Right lung (tissue), 10 donors: ENCODE data around the gene B3GLCT. TPM values are rescaled to one million over a fixed set of nuclear protein-coding genes. Genes with fewer than 3 reads are reported as not detected.
"Not testable (repeated sequence)": the region's sequence is repeated elsewhere in the genome, so short reads cannot be mapped to it uniquely, and the experiment has no call there.

Source experiments
- DNase-seq, 2 donors: peaks; one replicate each; pipeline ENCODE4 v3.0.0-alpha.2; 2013
- long read RNA-seq, 8 donors: transcript quantifications; one replicate each; lab custom pipeline, GENCODE V29; 2026
- polyA plus RNA-seq, 5 donors: library from polyadenylated mRNA; unstranded; fragments of 120-200 nt; gene quantifications; one replicate each; pipeline versions ENCODE4 v1.2.1 to v1.2.3, GENCODE V29; 2013; ENCODE audit warnings: inconsistent platforms in 1 of 5, low replicate concordance in 1 of 5; ENCODE audit not compliant: insufficient read length in 5 of 5, insufficient read depth in 1 of 5

B3GLCT gene
- polyA plus RNA-seq: 10 to 100 TPM; 16.0 to 19.2 (median 17.7) TPM
- long read RNA-seq, donor 1, full-length matches to known transcripts: 7 of 7 reads
- long read RNA-seq, donor 1, partial matches to known transcripts: 0 of 7 reads
- long read RNA-seq, donor 1, other reads (novel, unspliced or antisense): 0 of 7 reads
- long read RNA-seq, donor 2, full-length matches to known transcripts: 4 of 4 reads
- long read RNA-seq, donor 2, partial matches to known transcripts: 0 of 4 reads
- long read RNA-seq, donor 2, other reads (novel, unspliced or antisense): 0 of 4 reads
- long read RNA-seq, donor 3, full-length matches to known transcripts: 3 of 3 reads
- long read RNA-seq, donor 3, partial matches to known transcripts: 0 of 3 reads
- long read RNA-seq, donor 3, other reads (novel, unspliced or antisense): 0 of 3 reads
- long read RNA-seq, donor 4, full-length matches to known transcripts: 1 of 1 reads
- long read RNA-seq, donor 4, partial matches to known transcripts: 0 of 1 reads
- long read RNA-seq, donor 4, other reads (novel, unspliced or antisense): 0 of 1 reads
- long read RNA-seq, donor 5, full-length matches to known transcripts: 4 of 50 reads
- long read RNA-seq, donor 5, partial matches to known transcripts: 46 of 50 reads
- long read RNA-seq, donor 5, other reads (novel, unspliced or antisense): 0 of 50 reads
- long read RNA-seq, donor 6, full-length matches to known transcripts: 1 of 1 reads
- long read RNA-seq, donor 6, partial matches to known transcripts: 0 of 1 reads
- long read RNA-seq, donor 6, other reads (novel, unspliced or antisense): 0 of 1 reads
- long read RNA-seq, donor 7, full-length matches to known transcripts: 5 of 5 reads
- long read RNA-seq, donor 7, partial matches to known transcripts: 0 of 5 reads
- long read RNA-seq, donor 7, other reads (novel, unspliced or antisense): 0 of 5 reads
- long read RNA-seq, donor 8, full-length matches to known transcripts: 3 of 3 reads
- long read RNA-seq, donor 8, partial matches to known transcripts: 0 of 3 reads
- long read RNA-seq, donor 8, other reads (novel, unspliced or antisense): 0 of 3 reads

DNA sequence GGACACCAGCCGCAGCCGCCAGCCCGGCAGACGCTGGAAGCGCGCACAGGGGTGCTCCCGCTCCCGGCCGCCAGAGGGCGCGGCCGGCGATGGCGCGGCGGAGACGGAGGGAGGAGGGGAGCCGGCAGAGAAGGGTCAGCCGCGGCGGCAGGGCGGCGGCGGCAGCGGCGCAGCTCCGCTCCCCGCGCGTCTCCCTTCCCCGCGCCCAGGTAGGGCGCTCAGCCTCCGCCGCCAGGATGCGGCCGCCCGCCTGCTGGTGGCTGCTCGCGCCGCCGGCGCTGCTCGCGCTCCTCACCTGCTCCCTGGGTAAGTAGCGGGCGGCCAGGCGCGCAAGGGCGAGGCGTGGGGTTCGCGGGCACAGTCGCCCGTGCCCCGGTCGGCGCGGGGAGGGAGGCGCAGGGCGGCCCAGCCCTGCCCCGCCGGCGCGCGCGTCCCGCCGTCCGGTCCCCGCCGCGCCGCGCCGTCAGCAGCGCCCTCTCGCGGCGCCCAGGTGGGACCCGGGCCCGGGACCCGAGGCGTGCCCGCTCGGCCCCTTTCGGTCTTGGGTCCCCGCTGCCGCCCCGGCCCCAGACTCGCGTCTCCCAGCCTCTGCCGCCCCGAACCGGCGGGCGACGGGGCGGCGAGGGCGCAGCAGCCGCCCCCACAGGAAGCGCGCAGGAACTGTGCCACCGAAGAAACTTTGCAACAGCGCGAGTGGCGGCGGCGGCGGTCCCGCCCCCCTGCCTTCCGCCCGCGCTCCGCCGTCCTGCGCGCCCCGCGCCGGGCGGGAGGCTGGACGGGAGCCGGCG, at the start of gene B3GLCT:
Gene B3GLCT, plus strand, starts transcription at position 127 of the 788 bp plus-strand sequence. Its CDS starts 110 bp downstream, at position 237.
- peak; percentile 81 to 83 for DNase-seq

GRCh38 chr13:31150315-31150985, 49.3 kb upstream of the B3GLCT start:
- no peak for DNase-seq

DNA sequence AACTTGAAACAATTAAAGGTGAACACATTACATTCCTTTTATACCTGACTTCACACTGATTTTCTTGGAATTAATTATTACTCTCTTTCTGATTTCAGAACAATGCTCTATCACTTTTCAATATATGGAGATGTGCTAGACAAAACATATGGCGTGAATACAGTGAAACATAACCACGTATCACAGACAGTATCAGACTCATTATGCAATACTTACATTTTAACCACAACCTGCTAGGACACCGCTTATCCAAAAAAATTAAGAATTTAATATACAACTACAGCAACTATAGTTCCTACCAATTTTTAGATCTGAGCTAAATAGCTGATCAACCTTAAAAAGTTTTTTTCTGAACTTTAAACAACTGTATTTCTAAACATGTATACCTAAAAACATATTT, 47.9 kb upstream of the B3GLCT start:
- no peak for DNase-seq

GRCh38 chr13:31154939-31155338, 44.8 kb upstream of the B3GLCT start:
- no peak for DNase-seq

DNA sequence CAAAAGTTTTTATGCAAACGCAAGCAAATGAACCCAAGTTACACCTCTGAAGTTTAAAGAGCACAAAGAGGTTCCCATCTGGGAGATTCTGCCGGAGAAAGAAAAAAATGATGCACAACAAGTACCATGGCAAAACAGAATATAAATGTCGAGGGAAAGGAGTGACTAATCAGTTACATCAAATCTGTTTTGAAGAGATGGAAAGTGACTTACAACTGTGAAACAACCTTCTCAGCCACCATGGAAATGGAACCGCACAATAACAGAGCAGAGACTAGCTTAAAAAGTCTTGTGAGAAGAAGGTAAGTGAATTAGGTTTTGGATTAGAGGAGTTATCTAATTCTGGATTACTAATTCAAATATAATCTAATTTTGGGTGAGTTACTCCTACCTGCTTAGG, 40.5 kb upstream of the B3GLCT start:
- DNase-seq: no peak

- DNase-seq: peak; percentile 68 to 74
Observed at GRCh38 chr13:31160857-31161556, 38.8 kb upstream of the B3GLCT start.

DNA sequence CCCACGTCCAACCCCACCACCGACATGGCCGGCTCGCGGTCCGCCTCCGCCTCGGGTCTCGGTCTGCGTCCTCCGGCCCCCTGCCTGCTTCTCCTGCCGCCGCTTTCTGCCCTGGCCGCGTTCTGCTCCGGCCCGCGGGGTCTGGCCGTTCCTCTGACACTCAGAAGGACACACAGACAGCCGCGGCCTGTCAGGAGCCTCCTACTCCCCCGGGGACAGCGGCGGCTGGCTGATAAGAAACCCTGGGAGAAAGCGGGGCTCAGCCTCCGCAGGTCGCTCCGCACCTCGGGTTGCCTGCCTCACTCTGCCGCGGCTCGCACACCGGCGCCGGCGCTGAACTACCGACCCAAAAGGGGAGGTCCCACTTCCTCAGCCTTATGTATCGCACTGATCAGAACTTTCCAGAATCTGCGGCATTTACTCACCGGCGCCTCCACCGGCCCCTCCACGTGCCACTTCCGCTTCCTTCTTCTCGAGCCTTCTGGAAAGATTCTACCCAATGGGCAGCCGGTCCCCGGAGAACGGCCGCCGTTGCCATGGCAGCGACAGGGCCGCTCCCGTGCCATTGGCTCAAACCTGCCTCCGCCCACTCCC, 38.1 kb upstream of the B3GLCT start, which contains the start of gene HSPH1:
Gene HSPH1, minus strand, starts transcription at position 348 of the 594 bp plus-strand sequence. Its CDS starts 322 bp downstream, at position 26.
- DNase-seq: peak; percentile 98

DNA sequence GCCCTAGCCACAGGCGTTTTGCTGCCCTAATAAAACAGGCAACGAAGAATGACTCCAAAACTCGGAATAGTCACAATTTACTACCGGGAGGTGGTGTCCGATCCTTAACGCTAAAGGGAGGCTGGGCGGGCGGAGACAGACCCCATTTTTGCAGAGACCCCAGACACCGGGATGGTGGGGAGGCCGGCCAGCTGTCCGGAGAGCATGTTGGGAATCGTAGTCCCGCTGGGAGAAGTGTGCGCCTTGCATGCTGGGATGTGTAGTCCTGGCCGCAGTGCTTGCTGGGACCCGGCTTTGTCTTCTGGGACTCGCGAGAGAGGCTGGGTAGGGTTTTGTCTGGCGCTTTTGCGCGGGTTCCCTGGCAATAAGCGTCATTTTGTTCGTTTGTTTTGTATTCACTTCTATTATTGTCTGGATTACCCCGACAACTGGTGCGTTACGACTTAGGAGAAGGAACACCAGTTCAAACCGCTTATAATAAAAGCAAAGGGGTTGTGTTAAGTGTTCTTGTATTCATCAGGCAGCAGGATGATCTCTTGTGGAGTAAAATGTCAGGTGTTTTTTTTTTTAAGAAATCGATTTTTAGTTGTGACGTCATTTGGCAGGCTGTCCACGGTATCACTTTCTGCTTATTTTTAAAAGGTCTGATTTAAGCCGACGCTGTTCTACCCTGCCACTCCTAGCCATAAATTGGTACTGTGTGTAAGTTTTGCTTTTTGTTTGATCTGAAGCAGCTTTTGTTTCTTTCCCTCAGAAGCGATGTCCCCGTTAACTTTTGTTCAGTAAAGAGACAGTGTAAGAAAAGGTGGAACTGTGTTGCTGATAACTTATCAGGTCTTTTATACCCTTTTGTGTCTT, 37.4 kb upstream of the B3GLCT start:
- DNase-seq: peak; percentile 97

- no peak for DNase-seq
Observed at GRCh38 chr13:31166591-31166990, 33.2 kb upstream of the B3GLCT start.

GRCh38 chr13:31167490-31167889, 32.3 kb upstream of the B3GLCT start:
- DNase-seq: no peak

- DNase-seq: no peak
Observed at GRCh38 chr13:31168166-31168565, 31.6 kb upstream of the B3GLCT start.

- DNase-seq: no peak
Observed at GRCh38 chr13:31168736-31169135, 31.0 kb upstream of the B3GLCT start.

DNA sequence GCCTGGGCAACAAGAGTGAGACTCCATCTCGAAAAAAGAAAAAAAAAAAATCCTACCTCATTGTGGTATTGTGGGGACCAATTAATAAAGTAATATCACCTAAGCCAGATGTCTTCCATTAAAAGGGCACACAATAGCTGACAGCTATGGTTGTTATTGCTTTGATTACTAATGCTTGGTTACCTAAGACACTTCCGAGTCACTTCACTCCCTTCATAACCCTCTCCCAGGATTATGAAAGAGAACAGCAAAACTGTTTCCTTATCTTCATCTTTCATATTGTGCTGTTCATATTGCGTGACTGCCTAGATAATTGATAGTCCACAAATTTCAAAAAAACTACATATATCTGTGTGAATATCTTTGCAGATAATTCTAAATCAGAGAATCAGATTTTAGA, 27.8 kb upstream of the B3GLCT start:
- DNase-seq: no peak

GRCh38 chr13:31172535-31172934, 27.2 kb upstream of the B3GLCT start:
- DNase-seq: no peak

- no peak for DNase-seq
Observed at GRCh38 chr13:31174018-31174417, 25.8 kb upstream of the B3GLCT start.

DNA sequence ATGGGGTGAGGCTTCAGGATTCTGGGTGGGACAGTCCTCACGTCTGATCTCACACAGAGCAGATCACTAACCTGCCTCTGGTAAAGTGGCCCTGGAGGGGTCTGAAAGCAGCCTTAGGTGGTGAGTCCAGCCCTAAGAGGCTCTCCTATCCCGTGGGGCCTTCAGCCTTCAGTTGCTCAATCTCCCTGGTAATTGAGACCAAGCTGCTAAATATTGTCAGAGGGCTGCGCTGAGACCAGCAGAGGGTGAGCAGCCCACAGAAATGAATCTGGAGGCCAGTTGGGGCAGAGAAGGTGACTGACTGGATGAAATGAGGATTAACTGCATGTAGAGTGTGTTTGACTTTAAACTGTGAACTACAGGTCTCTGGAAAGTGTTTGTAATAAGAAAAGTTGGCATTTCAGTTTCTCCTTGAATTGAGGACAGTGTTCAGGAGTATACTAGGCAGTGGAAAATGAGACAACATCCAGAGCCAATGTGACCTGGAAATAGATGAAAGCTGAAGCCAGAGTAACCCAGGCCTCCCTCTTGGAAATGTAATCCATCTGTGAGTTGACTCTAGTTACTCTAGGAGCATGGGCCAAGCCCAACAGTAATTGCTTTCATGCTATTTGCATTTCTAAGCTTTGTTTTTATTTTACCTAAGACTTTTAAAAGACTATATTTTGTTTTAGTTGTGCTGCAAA, 23.8 kb upstream of the B3GLCT start:
- no peak for DNase-seq

DNA sequence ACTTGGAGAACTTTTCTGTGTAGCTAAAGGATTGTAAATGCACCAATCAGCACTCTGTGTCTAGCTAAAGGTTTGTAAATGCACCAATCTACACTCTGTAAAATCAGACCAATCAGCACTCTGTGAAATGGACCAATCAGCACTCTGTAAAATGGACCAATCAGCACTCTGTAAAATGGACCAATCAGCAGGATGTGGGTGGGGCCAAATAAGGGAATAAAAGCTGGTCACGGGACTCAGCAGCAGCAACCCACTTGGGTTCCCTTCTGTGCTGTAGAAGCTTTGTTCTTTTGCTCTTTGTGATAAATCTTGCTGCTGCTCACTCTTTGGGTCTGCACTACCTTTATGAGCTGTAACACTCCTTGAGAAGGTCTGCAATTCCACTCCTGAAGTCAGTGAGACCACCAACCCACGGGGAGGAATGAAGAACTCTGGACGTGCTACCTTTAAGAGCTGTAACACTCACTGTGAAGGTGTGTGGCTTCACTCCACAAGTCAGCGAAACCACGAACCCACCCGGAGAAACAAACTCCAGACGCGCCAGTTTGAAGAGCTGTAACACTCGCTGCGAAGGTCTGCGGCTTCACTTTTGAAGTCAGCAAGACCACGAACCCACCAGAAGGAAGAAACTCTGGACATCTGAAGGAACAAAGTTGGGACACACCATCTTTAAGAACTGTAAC, 21.8 kb upstream of the B3GLCT start:
- DNase-seq: not testable (repeated sequence)
